GM06990 (cell line): ENCODE data around the gene ZNHIT3.

Experiments used
- DNase-seq: peaks from one replicate; pipeline ENCODE4 v3.0.0-alpha.2; 2011; ENCODE audit not compliant: insufficient read length; ENCODE audit errors: extremely low read depth
- H3K27me3 ChIP-seq: replicated peaks from 2 replicates; pipeline ENCODE4 v1.6.0; 2011; ENCODE audit warnings: low read length; ENCODE audit not compliant: control insufficient read depth, insufficient read depth
- H3K36me3 ChIP-seq: 2 replicates; pipeline ENCODE4 v1.5.1; 2011; ENCODE audit warnings: low read length; ENCODE audit not compliant: control insufficient read depth, insufficient read depth
- H3K4me3 ChIP-seq: replicated peaks from 2 replicates; pipeline ENCODE4 v1.5.1; 2011; ENCODE audit warnings: low read depth, mild to moderate bottlenecking, control low read depth, low read length
- TF ChIP-seq, protein P1 (sequence below): IDR thresholded peaks from 2 replicates; pipeline ENCODE4 v1.5.1; 2011; ENCODE audit warnings: low read length, control low read depth, mild to moderate bottlenecking, inconsistent platforms; ENCODE audit not compliant: insufficient read depth, poor library complexity, severe bottlenecking

The ZNHIT3 gene

DNA sequence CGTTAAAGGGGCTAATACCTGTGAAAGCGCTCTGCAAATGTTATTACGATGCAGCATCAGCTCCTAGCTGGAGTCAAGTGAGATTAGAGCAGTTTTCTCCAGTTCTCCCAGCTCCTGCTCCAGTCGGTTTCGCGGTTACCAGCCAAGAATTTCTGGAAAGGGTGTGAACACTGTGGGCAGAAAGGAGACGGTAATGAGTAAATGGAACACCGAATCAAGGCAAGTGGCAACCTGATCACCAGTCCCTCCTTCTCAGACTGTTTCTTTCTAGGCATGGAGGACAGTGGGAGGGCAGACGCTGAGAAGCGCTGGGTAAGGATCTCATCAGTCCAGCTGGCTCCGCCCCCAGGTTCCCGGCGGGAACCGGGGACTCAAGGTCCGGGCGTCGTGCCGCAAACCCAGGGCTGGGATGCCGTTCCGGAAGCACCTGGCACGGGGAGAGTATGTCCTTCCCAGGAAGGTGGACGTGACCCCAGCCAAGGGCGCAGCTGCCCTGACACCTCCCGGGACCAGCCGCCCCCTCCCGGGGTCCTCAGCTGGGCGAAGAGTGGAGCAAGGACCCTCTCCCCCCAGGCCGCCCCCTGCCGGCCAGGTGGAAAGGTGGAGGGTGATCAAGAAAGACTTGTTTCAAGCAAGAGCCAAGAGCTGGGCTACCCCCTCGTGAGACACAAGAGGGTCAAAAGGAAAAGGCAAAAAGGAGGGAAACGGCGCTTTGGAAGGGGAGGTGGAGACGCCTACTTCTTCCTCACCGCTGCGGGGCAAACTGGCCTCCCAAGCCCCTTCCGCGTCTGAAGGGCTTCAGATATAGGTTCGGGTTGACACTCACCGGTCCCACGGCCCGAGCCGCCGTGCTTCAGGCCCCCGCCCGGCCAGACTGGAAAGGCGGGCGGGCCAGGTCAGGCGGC is 47.7 kb downstream of the ZNHIT3 start:
- no peak for DNase-seq
- TF ChIP-seq, protein P1, sequence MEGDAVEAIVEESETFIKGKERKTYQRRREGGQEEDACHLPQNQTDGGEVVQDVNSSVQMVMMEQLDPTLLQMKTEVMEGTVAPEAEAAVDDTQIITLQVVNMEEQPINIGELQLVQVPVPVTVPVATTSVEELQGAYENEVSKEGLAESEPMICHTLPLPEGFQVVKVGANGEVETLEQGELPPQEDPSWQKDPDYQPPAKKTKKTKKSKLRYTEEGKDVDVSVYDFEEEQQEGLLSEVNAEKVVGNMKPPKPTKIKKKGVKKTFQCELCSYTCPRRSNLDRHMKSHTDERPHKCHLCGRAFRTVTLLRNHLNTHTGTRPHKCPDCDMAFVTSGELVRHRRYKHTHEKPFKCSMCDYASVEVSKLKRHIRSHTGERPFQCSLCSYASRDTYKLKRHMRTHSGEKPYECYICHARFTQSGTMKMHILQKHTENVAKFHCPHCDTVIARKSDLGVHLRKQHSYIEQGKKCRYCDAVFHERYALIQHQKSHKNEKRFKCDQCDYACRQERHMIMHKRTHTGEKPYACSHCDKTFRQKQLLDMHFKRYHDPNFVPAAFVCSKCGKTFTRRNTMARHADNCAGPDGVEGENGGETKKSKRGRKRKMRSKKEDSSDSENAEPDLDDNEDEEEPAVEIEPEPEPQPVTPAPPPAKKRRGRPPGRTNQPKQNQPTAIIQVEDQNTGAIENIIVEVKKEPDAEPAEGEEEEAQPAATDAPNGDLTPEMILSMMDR: peak; percentile 84
- Histone ChIP-seq H3K36me3 (peaks cover 14% of the 10 kb centered on the region), H3K27me3 (no peaks in the 10 kb centered on the region), H3K4me3 (peak overlapping the region; percentile 97)

DNA sequence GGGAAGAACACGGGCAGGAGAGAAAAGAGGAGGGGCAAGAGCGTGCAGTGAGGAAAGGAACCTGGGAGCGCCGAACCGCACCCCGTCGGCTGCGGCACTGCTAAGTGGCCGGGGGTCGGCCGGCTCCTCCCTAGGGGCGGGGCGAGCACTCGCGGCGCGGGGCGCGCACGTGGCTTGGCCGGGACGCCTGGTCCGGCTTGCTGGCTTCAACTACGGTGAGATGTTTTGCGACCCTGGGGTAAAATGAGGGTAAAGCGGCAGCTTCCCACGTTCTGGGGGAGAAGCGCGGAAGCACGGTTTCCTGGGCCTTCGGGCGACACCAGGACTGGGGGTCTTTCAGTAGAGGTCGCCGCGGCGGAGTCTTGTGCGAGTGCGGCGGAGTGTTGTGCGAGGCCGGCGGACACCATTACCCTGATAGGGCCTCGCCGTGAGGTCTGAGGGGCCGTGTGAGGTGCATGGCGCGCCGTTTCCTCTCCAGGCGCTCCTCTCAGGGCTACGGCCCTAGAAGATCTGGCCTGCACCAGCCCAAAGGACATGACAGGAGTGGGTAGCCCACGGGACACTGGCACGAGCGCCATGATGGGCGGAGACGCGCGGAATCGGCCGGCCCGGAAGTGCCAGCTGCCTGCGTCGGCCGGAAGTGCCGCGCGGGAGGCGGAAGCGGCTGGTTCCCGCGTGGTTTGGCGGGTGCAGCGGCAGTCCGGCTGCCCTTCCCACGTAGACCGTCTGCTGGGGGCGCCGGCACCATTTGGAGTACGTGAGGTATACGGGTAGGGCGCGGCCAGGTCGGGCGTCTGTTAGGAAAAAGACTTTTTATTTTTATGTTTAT is 48.6 kb downstream of the ZNHIT3 start, which contains the start of the genes MYO19 and PIGW:
TSS of gene MYO19 (minus strand) at position 29 of the 829 bp plus-strand sequence. CDS start 2,330 bp downstream, outside the sequence.
TSS of gene PIGW (plus strand) at position 148 of the 829 bp plus-strand sequence. CDS start 2,115 bp downstream, outside the sequence.
- Histone ChIP-seq H3K27me3 (no peaks in the 10 kb centered on the region), H3K36me3 (peaks cover 13% of the 10 kb centered on the region), H3K4me3 (peak within 1 kb of the TSS; percentile 97)
- TF ChIP-seq, protein P1: no peak
- peak; percentile 96 for DNase-seq

DNA sequence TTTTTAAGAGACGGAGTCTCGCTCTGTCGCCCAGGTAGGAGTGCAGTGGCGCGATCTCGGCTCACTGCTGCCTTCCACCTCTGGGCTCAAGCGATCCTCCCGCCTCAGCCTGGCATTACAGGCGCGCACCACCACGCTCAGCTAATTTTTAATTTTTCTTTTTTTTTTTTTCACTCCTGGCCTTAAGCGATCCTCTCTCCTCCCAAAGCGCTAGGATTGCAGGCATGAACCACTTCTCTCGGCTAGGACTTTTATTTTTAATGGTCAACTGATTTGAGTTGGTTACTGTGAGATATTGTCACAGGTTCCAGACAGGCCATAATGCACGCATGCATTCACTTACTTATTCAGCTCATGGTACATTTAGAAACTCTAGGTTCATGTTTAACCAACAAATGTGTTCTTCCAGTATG is 49.2 kb downstream of the ZNHIT3 start:
- Histone ChIP-seq H3K4me3 (peak overlapping the region; percentile 97), H3K36me3 (peaks cover 13% of the 10 kb centered on the region)
- TF ChIP-seq, protein P1: no peak

DNA sequence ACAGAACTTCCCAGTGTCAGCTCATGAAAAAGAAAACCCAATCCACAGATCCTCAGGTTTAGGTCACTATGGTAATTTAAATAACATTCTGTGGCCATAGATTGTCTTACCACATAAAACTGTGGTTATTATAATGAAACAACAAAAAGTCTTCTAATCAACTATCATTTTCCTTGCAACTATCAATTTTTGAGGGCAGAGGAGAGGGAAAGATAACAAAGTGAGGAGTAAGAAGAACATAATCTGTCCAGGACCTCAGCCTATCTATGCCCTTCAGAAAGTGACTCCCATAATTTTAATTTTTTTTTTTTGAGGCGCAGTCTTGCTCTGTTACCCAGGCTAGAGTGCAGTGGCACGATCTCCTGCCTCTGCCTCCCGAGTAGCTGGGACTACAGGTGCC is 54.2 kb downstream of the ZNHIT3 start:
- DNase-seq: no peak
- Histone ChIP-seq H3K4me3 (no peak overlapping the region), H3K36me3 (peaks cover 4% of the 10 kb centered on the region; the same call in 1 of the 2 replicates), H3K27me3 (no peaks in the 10 kb centered on the region)
- TF ChIP-seq, protein P1: no peak

More for the DNA sequence above, 49.2 kb downstream of the ZNHIT3 start:
- no peaks in the 10 kb centered on the region for H3K27me3 ChIP-seq
- DNase-seq: no peak

DNA sequence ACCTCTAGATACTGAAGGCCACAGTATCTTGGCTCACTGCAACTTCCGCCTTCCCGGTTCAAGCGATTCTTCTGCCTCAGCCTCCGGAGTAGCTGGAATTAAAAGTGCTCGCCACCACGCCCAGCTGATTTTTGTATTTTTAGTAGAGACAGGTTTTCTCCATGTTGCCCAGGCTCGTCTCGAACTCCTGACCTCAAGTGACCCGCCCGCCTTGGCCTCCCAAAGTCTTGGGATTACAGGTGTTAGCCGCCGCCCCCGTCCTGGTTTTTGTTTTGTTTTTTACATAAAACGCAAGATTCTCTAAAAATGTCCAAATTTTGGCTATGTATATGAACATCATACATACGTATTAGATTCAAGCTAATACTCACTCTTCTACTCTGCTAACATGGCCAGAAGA is 56.3 kb downstream of the ZNHIT3 start:
- TF ChIP-seq, protein P1: no peak

More for the DNA sequence above, 56.3 kb downstream of the ZNHIT3 start:
- Histone ChIP-seq H3K27me3 (no peaks in the 10 kb centered on the region), H3K36me3 (no peaks in the 10 kb centered on the region), H3K4me3 (no peak overlapping the region)
- no peak for DNase-seq
